GM12873 (cell line): ENCODE results near the gene ERCC6L2.

ENCODE experiments used
- CTCF ChIP-seq: IDR thresholded peaks from 2 replicates; pipeline ENCODE4 v1.5.1; 2012; ENCODE audit warnings: low read depth, mild to moderate bottlenecking, moderate library complexity, low read length, control low read depth; ENCODE audit not compliant: insufficient read depth; ENCODE audit errors: missing control alignments

The ERCC6L2 gene

GRCh38 chr9:95953986-95954385 is 78.5 kb downstream of the ERCC6L2 start:
- no peak for TF ChIP-seq CTCF

GRCh38 chr9:95954940-95955339 is 79.4 kb downstream of the ERCC6L2 start:
- no peak for TF ChIP-seq CTCF

GRCh38 chr9:95962936-95963335 is 87.4 kb downstream of the ERCC6L2 start:
- TF ChIP-seq CTCF, result no peak

GRCh38 chr9:95963659-95964058 is 88.2 kb downstream of the ERCC6L2 start:
- TF ChIP-seq CTCF, result no peak

- no peak for TF ChIP-seq CTCF
Measured at GRCh38 chr9:95966306-95966705, 90.8 kb downstream of the ERCC6L2 start.

GRCh38 chr9:95970317-95970716 is 94.8 kb downstream of the ERCC6L2 start:
- no peak for TF ChIP-seq CTCF

GRCh38 chr9:95971815-95972214 is 96.3 kb downstream of the ERCC6L2 start:
- TF ChIP-seq CTCF, result no peak
